Naive B cell (primary cell): ENCODE data around the gene PPM1E. TPM values are rescaled to one million over a fixed set of nuclear protein-coding genes. Genes with fewer than 3 reads are reported as not detected.
A peak's percentile ranks its signal among the peaks of the same experiment; 100 is the strongest.
"Not testable (repeated sequence)": the region's sequence is repeated elsewhere in the genome, so short reads cannot be mapped to it uniquely, and the experiment has no call there.

ENCODE experiments used
- ATAC-seq, 2 donors: fragments of 150-1000 bp; cut with Tn5 transposase; 2 replicates each; pipeline ENCODE4 v1.10.0; 2021; ENCODE audit warnings: low read depth in 2 of 2, mild to moderate bottlenecking in 2 of 2, moderate library complexity in 2 of 2
- DNase-seq: peaks from one replicate; pipeline ENCODE4 v3.0.0; 2022
- H3K27ac Mint-ChIP-seq, 6 donors: one replicate each; pipeline ENCODE4 v1.8.0; 2020 to 2022; ENCODE audit warnings: mild to moderate bottlenecking in 6 of 6, mixed read lengths in 6 of 6, moderate library complexity in 5 of 6, inconsistent platforms in 2 of 6
- H3K27me3 Mint-ChIP-seq, 3 donors: one replicate each; pipeline ENCODE4 v1.8.0; 2021 to 2022; ENCODE audit warnings: mixed read lengths in 3 of 3, mild to moderate bottlenecking in 1 of 3
- H3K36me3 Mint-ChIP-seq, 2 donors: one replicate each; pipeline ENCODE4 v1.8.0; 2020 to 2022; ENCODE audit warnings: mixed read lengths in 2 of 2, inconsistent platforms in 1 of 2, mild to moderate bottlenecking in 1 of 2
- H3K4me1 Mint-ChIP-seq, 3 donors: one replicate each; pipeline ENCODE4 v1.8.0; 2020 to 2022; ENCODE audit warnings: mixed read lengths in 3 of 3, inconsistent platforms in 1 of 3, mild to moderate bottlenecking in 1 of 3, moderate library complexity in 1 of 3
- H3K4me3 Mint-ChIP-seq, 8 donors: one replicate each; pipeline ENCODE4 v1.8.0; 2020 to 2022; ENCODE audit warnings: mild to moderate bottlenecking in 8 of 8, mixed read lengths in 8 of 8, moderate library complexity in 8 of 8, inconsistent platforms in 2 of 8
- H3K9me3 Mint-ChIP-seq, 7 donors: one replicate each; pipeline ENCODE4 v1.8.0; 2020 to 2022; ENCODE audit warnings: mixed read lengths in 7 of 7, mild to moderate bottlenecking in 5 of 7, inconsistent platforms in 2 of 7, moderate library complexity in 1 of 7
- polyA plus RNA-seq, 6 donors: library from polyadenylated mRNA; unstranded; fragments of 300-500 nt; fragmentation: Illumina TruSeq; gene quantifications; one replicate each; pipeline ENCODE4 v1.2.3, GENCODE V29; 2021; ENCODE audit warnings: low read depth in 6 of 6

Gene PPM1E
- polyA plus RNA-seq, 6 donors from 2014 or later = 0.04 to 0.08 TPM; not detected in 4

- Mint-ChIP-seq H3K27ac (no peak overlapping the region), H3K27me3 (peaks cover 17 to 34% (median 23%) of the 10 kb centered on the region in 3 donors), H3K4me3 (peak overlapping the region; percentile 75 to 91 (median 81)), H3K4me1 (peaks cover 11 to 17% (median 14%) of the 10 kb centered on the region in 3 donors), H3K9me3 (peaks cover 0 to 1% (median 0%) of the 10 kb centered on the region in 7 donors), H3K36me3 (peaks cover 0 to 7% of the 10 kb centered on the region in 2 donors)
- ATAC-seq (no peak), DNase-seq (no peak)
Observed at GRCh38 chr17:58755269-58755576, 431 bp upstream of the PPM1E start.

GRCh38 chr17:58756246-58757161 lies 850 bp downstream of the PPM1E start:
- H3K9me3 Mint-ChIP-seq = peaks cover 0 to 1% (median 0%) of the 10 kb centered on the region in 7 donors
- H3K4me1 Mint-ChIP-seq = peaks cover 11 to 17% (median 14%) of the 10 kb centered on the region in 3 donors
- peak overlapping the region; percentile 82 to 97 (median 94) for H3K4me3 Mint-ChIP-seq
- peak overlapping the region in 3 of 6 donors; percentile 0 to 59 (median 58) for H3K27ac Mint-ChIP-seq
- peaks cover 29 to 47% (median 34%) of the 10 kb centered on the region in 3 donors for H3K27me3 Mint-ChIP-seq
- DNase-seq (peak; percentile 8), ATAC-seq (peak; percentile 64 to 66)
- H3K36me3 Mint-ChIP-seq = peaks cover 0 to 7% of the 10 kb centered on the region in 2 donors

DNA sequence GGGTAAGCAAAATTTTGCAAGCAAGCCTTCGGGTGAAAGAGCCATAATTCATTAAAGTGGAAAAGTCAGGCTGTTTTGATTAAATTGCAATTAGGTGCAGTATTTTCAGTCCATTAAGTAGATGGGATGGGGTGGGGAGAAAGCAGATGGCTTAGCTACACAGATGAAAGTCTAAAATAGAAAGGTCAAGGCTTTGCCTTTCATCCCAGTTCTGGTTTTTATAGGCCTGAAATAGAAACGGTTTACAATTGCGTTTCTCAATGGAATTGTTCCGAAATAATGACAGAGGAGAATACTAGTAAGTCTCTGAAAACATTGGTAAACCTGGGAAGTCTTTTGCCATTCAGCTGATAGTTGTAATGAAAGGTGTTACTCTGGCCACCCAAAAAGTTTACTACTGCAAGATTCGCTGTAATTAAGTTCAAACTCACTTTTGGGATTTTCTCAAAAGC lies 1.5 kb downstream of the PPM1E start:
- peaks cover 0 to 7% of the 10 kb centered on the region in 2 donors for H3K36me3 Mint-ChIP-seq
- peak overlapping the region in 1 of 6 donors; percentile 59 for H3K27ac Mint-ChIP-seq
- peak overlapping the region in 7 of 8 donors; percentile 82 to 96 (median 93) for H3K4me3 Mint-ChIP-seq
- peaks cover 35 to 53% (median 36%) of the 10 kb centered on the region in 3 donors for H3K27me3 Mint-ChIP-seq
- no peak for DNase-seq
- ATAC-seq = no peak
- H3K4me1 Mint-ChIP-seq = peaks cover 11 to 17% (median 14%) of the 10 kb centered on the region in 3 donors
- peaks cover 0 to 1% (median 0%) of the 10 kb centered on the region in 7 donors for H3K9me3 Mint-ChIP-seq

GRCh38 chr17:58758890-58759289 lies 3.2 kb downstream of the PPM1E start:
- DNase-seq (no peak), ATAC-seq (no peak)
- peaks cover 0 to 7% of the 10 kb centered on the region in 2 donors for H3K36me3 Mint-ChIP-seq
- H3K9me3 Mint-ChIP-seq = peaks cover 0 to 1% (median 0%) of the 10 kb centered on the region in 7 donors
- H3K4me1 Mint-ChIP-seq = peaks cover 11 to 17% (median 14%) of the 10 kb centered on the region in 3 donors
- no peak overlapping the region for H3K4me3 Mint-ChIP-seq
- no peak overlapping the region for H3K27ac Mint-ChIP-seq
- H3K27me3 Mint-ChIP-seq = peaks cover 36 to 48% (median 36%) of the 10 kb centered on the region in 3 donors

- H3K36me3 Mint-ChIP-seq = peaks cover 0 to 7% of the 10 kb centered on the region in 2 donors
- H3K9me3 Mint-ChIP-seq = peaks cover 0 to 1% (median 0%) of the 10 kb centered on the region in 7 donors
- ATAC-seq (no peak), DNase-seq (no peak)
- H3K27ac Mint-ChIP-seq = no peak overlapping the region
- H3K4me1 Mint-ChIP-seq = peaks cover 11 to 17% (median 14%) of the 10 kb centered on the region in 3 donors
- H3K27me3 Mint-ChIP-seq = peaks cover 36 to 50% (median 36%) of the 10 kb centered on the region in 3 donors
- no peak overlapping the region for H3K4me3 Mint-ChIP-seq
Observed at GRCh38 chr17:58759522-58759921, 3.9 kb downstream of the PPM1E start.

DNA sequence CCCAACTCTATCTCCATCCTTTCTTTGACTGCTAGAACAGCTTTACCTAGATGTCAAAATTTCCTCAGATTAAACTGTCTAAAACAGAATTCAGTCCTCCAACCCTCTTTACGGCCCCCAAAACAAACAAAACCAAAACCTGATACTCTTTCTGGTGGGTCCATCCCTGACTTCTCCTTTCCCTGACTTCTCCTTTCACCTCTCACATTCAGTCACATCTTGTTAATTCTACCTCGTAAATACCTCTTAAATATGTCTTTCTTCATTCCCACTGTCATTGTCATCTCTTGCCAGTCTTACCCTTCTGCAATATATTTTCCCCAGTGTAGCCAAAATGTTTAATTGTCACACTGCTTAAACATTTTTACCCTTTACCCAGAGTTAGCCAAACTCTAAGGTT lies 4.6 kb downstream of the PPM1E start:
- ATAC-seq = no peak
- Mint-ChIP-seq H3K9me3 (peaks cover 0 to 1% (median 0%) of the 10 kb centered on the region in 7 donors), H3K4me1 (peaks cover 9 to 13% (median 10%) of the 10 kb centered on the region in 3 donors), H3K4me3 (no peak overlapping the region), H3K27me3 (peaks cover 31 to 46% (median 36%) of the 10 kb centered on the region in 3 donors), H3K36me3 (peaks cover 0 to 7% of the 10 kb centered on the region in 2 donors), H3K27ac (no peak overlapping the region)
- DNase-seq = no peak

- H3K4me3 Mint-ChIP-seq = no peak overlapping the region
- no peaks in the 10 kb centered on the region for H3K4me1 Mint-ChIP-seq
- ATAC-seq (no peak), DNase-seq (no peak)
- H3K27me3 Mint-ChIP-seq = peaks cover 23 to 33% (median 26%) of the 10 kb centered on the region in 3 donors
- H3K27ac Mint-ChIP-seq = no peak overlapping the region
- no peaks in the 10 kb centered on the region for H3K36me3 Mint-ChIP-seq
- no peaks in the 10 kb centered on the region for H3K9me3 Mint-ChIP-seq
Observed at GRCh38 chr17:58763263-58763662, 7.6 kb downstream of the PPM1E start.

DNA sequence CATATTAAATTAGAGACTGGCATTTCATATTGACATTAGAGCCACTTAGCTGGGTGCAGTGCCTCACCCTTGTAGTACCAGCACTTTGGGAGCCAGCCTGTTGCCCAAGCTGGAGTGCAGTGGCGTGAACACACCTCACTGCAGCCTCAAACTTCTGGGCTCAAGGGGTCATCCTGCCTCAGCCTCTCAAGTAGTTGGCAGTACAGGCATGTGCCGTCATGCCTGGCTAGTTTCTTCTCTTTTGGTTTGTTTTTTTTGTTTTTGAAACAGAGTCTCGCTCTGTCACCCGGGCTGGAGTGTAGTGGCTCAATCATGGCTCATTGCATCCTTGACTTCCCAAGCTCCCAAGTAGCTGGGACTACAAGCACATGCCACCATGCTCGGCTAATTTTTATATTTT lies 8.7 kb downstream of the PPM1E start:
- Mint-ChIP-seq H3K36me3 (no peaks in the 10 kb centered on the region), H3K4me3 (no peak overlapping the region), H3K27ac (no peak overlapping the region), H3K9me3 (no peaks in the 10 kb centered on the region), H3K4me1 (no peaks in the 10 kb centered on the region), H3K27me3 (peaks cover 18 to 27% (median 26%) of the 10 kb centered on the region in 3 donors)
- DNase-seq (no peak), ATAC-seq (no peak)

DNA sequence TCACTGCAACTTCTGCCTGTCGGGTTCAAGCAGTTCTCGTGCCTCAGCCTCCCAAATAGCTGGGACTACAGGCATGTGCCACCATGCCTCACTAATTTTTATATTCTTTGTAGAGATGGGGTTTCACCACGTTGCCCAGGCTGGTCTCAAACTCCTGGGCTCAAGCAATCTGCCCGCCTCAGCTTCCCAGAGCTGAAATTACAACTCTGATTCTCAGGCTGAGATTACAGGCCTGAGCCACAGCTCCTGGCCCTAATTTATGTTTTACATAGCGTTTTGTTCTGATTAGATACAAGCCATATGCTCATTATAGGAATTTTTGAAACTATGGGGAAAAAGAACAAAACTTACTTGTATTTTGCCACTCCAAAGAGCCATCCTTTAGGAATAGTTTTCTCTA lies 22.8 kb downstream of the PPM1E start:
- not testable (repeated sequence) for H3K36me3 Mint-ChIP-seq, H3K4me1 Mint-ChIP-seq, H3K4me3 Mint-ChIP-seq, H3K27me3 Mint-ChIP-seq, H3K27ac Mint-ChIP-seq, ATAC-seq, DNase-seq, H3K9me3 Mint-ChIP-seq

GRCh38 chr17:58779446-58779845 lies 23.8 kb downstream of the PPM1E start:
- ATAC-seq = no peak
- no peaks in the 10 kb centered on the region for H3K27me3 Mint-ChIP-seq
- no peaks in the 10 kb centered on the region for H3K9me3 Mint-ChIP-seq
- no peak overlapping the region for H3K4me3 Mint-ChIP-seq
- H3K27ac Mint-ChIP-seq = no peak overlapping the region
- DNase-seq = no peak
- H3K36me3 Mint-ChIP-seq = no peaks in the 10 kb centered on the region
- H3K4me1 Mint-ChIP-seq = no peaks in the 10 kb centered on the region

GRCh38 chr17:58783380-58783779 lies 27.7 kb downstream of the PPM1E start:
- no peak for DNase-seq
- Mint-ChIP-seq H3K27me3 (no peaks in the 10 kb centered on the region), H3K9me3 (no peaks in the 10 kb centered on the region), H3K27ac (no peak overlapping the region), H3K4me3 (no peak overlapping the region), H3K4me1 (no peaks in the 10 kb centered on the region), H3K36me3 (no peaks in the 10 kb centered on the region)
- ATAC-seq = no peak

DNA sequence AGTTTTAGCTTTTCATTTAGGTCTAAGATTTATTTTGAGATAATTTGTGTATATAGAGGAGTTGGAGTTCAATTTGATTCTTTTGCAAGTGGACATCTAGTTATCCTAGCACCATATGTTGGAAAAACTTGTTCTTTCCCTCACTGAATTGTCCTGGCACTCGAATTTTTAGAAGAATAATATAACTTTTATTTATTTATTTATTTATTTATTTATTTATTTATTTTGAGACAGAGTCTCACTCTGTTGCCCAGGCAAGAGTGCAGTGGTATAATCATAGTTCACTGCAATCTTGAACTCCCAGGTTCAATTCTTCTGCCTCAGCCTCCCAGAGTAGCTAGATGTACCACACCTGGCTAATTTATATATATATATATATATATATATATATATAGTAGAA lies 29.4 kb downstream of the PPM1E start:
- no peak for DNase-seq
- no peak overlapping the region for H3K27ac Mint-ChIP-seq
- no peaks in the 10 kb centered on the region for H3K4me1 Mint-ChIP-seq
- no peaks in the 10 kb centered on the region for H3K36me3 Mint-ChIP-seq
- peaks cover 0 to 5% (median 0%) of the 10 kb centered on the region in 3 donors for H3K27me3 Mint-ChIP-seq
- no peaks in the 10 kb centered on the region for H3K9me3 Mint-ChIP-seq
- H3K4me3 Mint-ChIP-seq = no peak overlapping the region
- no peak for ATAC-seq

DNA sequence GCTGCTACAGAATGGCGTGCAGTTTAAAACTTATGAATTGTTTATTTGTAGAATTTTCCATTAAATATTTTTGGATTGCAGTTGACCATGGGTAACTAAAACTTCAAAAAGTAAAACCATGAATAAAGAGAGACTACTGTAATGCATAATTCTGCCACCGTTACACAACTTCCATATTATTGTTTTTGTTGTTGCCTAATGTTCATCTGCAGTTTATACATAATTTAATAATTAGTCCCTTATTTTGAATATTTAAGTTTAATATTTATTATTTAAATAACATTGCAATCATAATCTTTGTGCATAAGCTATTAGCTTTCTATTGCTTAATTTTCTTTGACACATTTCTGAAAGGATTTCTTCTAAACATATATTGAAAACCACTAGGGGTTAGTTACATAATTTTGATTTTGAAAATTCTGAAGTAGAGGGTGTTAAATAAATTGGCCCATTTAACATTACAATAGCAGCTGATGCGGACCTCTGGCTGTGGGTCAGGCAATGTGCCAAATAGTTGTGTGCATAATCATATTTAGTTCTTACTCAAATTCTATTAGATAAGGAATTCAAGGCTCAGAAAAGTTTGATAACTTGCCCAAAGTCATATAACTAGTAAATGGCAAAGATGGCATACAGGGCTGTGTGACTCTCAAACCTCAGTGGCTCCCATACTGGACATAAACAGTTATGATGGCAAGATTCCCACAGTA lies 31.1 kb downstream of the PPM1E start:
- Mint-ChIP-seq H3K27me3 (peaks cover 0 to 5% (median 0%) of the 10 kb centered on the region in 3 donors), H3K4me3 (no peak overlapping the region), H3K4me1 (no peaks in the 10 kb centered on the region), H3K27ac (no peak overlapping the region), H3K9me3 (no peaks in the 10 kb centered on the region), H3K36me3 (no peaks in the 10 kb centered on the region)
- ATAC-seq (no peak), DNase-seq (no peak)
